Endodermal cell (in vitro differentiated cells): Measurements from ENCODE around the gene VAT1. TPM values are rescaled to one million over a fixed set of nuclear protein-coding genes. Genes with fewer than 3 reads are reported as not detected.
A peak's percentile ranks its signal among the peaks of the same experiment; 100 is the strongest.

Experiments used
- DNase-seq: peaks from one replicate; pipeline ENCODE4 v3.0.0-alpha.2; 2017
- H3K27ac ChIP-seq: 2 replicates; pipeline ENCODE4 v1.5.1; 2013; ENCODE audit warnings: mild to moderate bottlenecking, low read depth, low read length, moderate library complexity
- H3K27me3 ChIP-seq: 2 replicates; pipeline ENCODE4 v1.6.1; 2013; ENCODE audit warnings: mild to moderate bottlenecking, low read length, moderate library complexity; ENCODE audit not compliant: insufficient read depth, control insufficient read depth, poor library complexity, severe bottlenecking
- H3K36me3 ChIP-seq: 2 replicates; pipeline ENCODE4 v1.7.0; 2013; ENCODE audit warnings: mild to moderate bottlenecking, low read length, moderate library complexity; ENCODE audit not compliant: control insufficient read depth, insufficient read depth
- H3K4me1 ChIP-seq: one replicate; pipeline ENCODE4 v1.7.0; 2013; ENCODE audit warnings: low read length; ENCODE audit not compliant: control insufficient read depth, insufficient read depth
- H3K4me3 ChIP-seq: 2 replicates; pipeline ENCODE4 v1.5.1; 2013; ENCODE audit warnings: mild to moderate bottlenecking, low read length, moderate library complexity
- H3K9ac ChIP-seq: 2 replicates; pipeline ENCODE4 v1.6.1; 2013; ENCODE audit warnings: mild to moderate bottlenecking, low read length, moderate library complexity; ENCODE audit not compliant: poor library complexity, severe bottlenecking; ENCODE audit errors: extremely low read depth
- H3K9me3 ChIP-seq: 2 replicates; pipeline ENCODE4 v1.6.1; 2013; ENCODE audit warnings: mild to moderate bottlenecking, low read length, moderate library complexity; ENCODE audit not compliant: control insufficient read depth
- H3K27ac Mint-ChIP-seq: 2 replicates; pipeline ENCODE4 v1.8.0; 2020; ENCODE audit warnings: mixed read lengths
- H3K27me3 Mint-ChIP-seq: 2 replicates; pipeline ENCODE4 v1.8.0; 2021; ENCODE audit warnings: mild to moderate bottlenecking, mixed read lengths; ENCODE audit not compliant: insufficient read depth
- H3K36me3 Mint-ChIP-seq: 2 replicates; pipeline ENCODE4 v1.8.0; 2020; ENCODE audit warnings: low read depth, mixed read lengths
- H3K4me1 Mint-ChIP-seq: 2 replicates; pipeline ENCODE4 v1.8.0; 2020; ENCODE audit warnings: mixed read lengths
- H3K4me3 Mint-ChIP-seq: 2 replicates; pipeline ENCODE4 v1.8.0; 2020; ENCODE audit warnings: mild to moderate bottlenecking, moderate library complexity, mixed read lengths
- H3K9me3 Mint-ChIP-seq: 2 replicates; pipeline ENCODE4 v1.8.0; 2020; ENCODE audit warnings: mild to moderate bottlenecking, mixed read lengths
- WGBS, 2 experiments: methylation state at CpG; one replicate each; pipeline versions ENCODE4 v1.1.5 to v1.1.7; 2013; ENCODE audit warnings: missing lambda C conversion rate in 2 of 2, mixed read lengths in 1 of 2; ENCODE audit not compliant: insufficient coverage in 1 of 2, insufficient read length in 1 of 2; 5-methylcytosine and 5-hydroxymethylcytosine counted together
- total RNA-seq, 2 donors: library from RNA; stranded (reverse); fragmentation: NEBNext Ultra II Directional in 1 of 2; extraction: Animal tissue kit (Norgen Biotek cat#: 25700) in 1 of 2; gene quantifications; 2 replicates in 1 of 2; 3 replicates in 1 of 2; pipeline ENCODE4 v1.2.1, GENCODE V29; 2021
- TF ChIP-seq, protein P1 (sequence below): fragments of 200-600 bp; sonication (generic); conservative IDR thresholded peaks from 2 replicates; pipeline ENCODE4 v1.5.0; 2021; ENCODE audit warnings: antibody characterized with exemption, mild to moderate bottlenecking

VAT1 gene
- total RNA-seq, 2 donors from 2014 or later, result 306 to 402 TPM

DNA sequence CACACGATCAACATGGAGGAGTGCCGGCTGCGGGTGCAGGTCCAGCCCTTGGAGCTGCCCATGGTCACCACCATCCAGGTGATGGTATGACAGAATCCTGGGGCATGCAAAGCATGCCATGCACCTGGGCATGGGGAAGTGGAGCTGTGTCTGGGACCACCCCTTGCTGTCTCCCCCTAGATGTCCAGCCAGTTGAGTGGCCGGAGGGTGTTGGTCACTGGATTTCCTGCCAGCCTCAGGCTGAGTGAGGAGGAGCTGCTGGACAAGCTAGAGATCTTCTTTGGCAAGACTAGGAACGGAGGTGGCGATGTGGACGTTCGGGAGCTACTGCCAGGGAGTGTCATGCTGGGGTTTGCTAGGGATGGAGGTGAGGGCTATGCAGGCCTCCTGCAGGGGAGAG, 8.9 kb downstream of the VAT1 start:
- Mint-ChIP-seq H3K27ac (peak overlapping the region; percentile 80), H3K27me3 (no peaks in the 10 kb centered on the region), H3K9me3 (no peaks in the 10 kb centered on the region), H3K36me3 (peaks cover 32% of the 10 kb centered on the region), H3K4me3 (no peak overlapping the region), H3K4me1 (peaks cover 18% of the 10 kb centered on the region)
- TF ChIP-seq, protein P1, sequence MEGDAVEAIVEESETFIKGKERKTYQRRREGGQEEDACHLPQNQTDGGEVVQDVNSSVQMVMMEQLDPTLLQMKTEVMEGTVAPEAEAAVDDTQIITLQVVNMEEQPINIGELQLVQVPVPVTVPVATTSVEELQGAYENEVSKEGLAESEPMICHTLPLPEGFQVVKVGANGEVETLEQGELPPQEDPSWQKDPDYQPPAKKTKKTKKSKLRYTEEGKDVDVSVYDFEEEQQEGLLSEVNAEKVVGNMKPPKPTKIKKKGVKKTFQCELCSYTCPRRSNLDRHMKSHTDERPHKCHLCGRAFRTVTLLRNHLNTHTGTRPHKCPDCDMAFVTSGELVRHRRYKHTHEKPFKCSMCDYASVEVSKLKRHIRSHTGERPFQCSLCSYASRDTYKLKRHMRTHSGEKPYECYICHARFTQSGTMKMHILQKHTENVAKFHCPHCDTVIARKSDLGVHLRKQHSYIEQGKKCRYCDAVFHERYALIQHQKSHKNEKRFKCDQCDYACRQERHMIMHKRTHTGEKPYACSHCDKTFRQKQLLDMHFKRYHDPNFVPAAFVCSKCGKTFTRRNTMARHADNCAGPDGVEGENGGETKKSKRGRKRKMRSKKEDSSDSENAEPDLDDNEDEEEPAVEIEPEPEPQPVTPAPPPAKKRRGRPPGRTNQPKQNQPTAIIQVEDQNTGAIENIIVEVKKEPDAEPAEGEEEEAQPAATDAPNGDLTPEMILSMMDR, result no peak
- H3K9me3 ChIP-seq, result no peaks in the 10 kb centered on the region
- no peaks in the 10 kb centered on the region for H3K4me1 ChIP-seq
- no peak overlapping the region for H3K9ac ChIP-seq
- DNase-seq, result no peak
- H3K36me3 ChIP-seq, result peaks cover 32% of the 10 kb centered on the region
- WGBS, 2 experiments, result 90 to 96% methylated on average over 4 to 8 of the region's 8 CpGs
- H3K27me3 ChIP-seq, result no peaks in the 10 kb centered on the region
- H3K27ac ChIP-seq, result peak overlapping the region; percentile 10
- H3K4me3 ChIP-seq, result no peak overlapping the region

DNA sequence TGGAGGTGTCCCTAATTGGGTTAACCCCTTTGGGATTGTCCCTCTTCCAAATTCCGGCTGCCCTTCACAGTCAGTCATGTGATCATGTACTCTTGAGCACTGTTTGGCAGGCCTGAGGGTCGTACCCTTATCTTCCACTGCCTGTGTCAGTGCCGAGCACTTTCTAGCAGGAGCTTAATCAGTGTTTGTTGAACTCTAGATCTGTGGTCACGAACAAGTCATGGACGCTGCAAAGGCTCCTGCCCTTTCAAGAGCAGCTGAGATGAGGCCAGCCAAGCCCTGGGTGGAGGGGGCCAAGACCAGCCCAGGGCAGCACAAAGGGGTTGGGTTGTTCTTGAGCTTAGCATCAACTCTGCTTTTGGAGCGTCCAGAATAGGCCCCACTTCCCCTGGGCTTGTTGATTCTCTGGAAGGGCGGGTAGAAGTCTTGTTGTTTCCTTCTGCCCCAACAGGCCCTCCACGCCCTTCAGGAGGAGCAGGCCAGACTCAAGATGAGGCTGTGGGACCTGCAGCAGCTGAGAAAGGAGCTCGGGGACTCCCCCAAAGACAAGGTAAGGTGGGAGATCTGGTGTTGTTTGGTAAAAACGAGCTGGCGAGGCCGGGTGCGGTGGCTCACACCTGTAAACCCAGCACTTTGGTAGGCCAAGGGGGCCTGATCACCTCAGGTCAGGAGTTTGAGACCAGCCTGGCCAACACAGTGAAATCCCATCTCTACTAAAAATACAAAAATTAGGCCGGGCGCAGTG, 10.3 kb downstream of the VAT1 start:
- Histone ChIP-seq H3K27me3 (no peaks in the 10 kb centered on the region), H3K4me1 (peaks cover 1% of the 10 kb centered on the region), H3K36me3 (peaks cover 23% of the 10 kb centered on the region), H3K9me3 (no peaks in the 10 kb centered on the region), H3K9ac (no peak overlapping the region), H3K4me3 (no peak overlapping the region), H3K27ac (no peak overlapping the region)
- Mint-ChIP-seq H3K27ac (no peak overlapping the region), H3K9me3 (no peaks in the 10 kb centered on the region), H3K27me3 (no peaks in the 10 kb centered on the region), H3K36me3 (peaks cover 24% of the 10 kb centered on the region), H3K4me1 (peaks cover 21% of the 10 kb centered on the region), H3K4me3 (no peak overlapping the region)
- peak; percentile 43 for DNase-seq
- TF ChIP-seq, protein P1, result no peak
- WGBS, 2 experiments, result 92 to 94% methylated on average over 14 to 15 of the region's 15 CpGs

DNA sequence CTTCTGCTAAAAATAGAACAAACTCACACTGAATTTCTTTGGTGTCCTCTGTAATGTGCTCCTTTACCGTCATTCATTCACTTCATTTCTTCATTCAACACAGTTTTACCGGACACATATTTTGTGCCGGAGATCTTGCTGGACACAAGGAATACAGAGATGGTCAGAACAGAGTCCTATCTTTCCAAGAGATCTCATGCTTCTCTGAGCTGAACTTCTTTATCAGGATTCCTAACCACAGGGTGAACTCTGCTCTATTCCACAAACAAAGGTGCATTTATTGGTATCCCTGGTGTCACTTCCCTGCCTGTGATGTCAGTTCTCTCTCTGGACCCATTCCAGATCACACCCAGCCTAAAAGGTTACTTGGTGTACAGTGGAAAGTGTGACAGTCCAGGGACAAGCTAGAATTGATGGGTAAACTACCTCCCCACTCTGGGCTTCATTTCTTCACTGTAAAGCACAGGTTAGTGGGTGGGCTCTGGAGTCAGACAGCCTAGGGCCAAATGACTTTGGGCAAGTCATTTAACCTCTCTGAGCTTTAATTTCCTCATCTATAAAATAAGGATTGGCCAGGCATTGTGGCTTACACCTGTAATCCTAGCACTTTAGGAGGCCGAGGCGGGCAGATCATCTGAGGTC, 11.4 kb downstream of the VAT1 start:
- no peak overlapping the region for H3K4me3 ChIP-seq
- no peaks in the 10 kb centered on the region for H3K27me3 ChIP-seq
- TF ChIP-seq, protein P1, result no peak
- no peak overlapping the region for H3K9ac ChIP-seq
- WGBS, 2 experiments, result 87 to 98% methylated on average over 5 of the region's 5 CpGs
- peaks cover 2% of the 10 kb centered on the region for H3K4me1 ChIP-seq
- Mint-ChIP-seq H3K27me3 (no peaks in the 10 kb centered on the region), H3K9me3 (no peaks in the 10 kb centered on the region), H3K27ac (no peak overlapping the region), H3K4me1 (peaks cover 27% of the 10 kb centered on the region), H3K4me3 (no peak overlapping the region), H3K36me3 (peaks cover 20% of the 10 kb centered on the region)
- H3K9me3 ChIP-seq, result no peaks in the 10 kb centered on the region
- H3K36me3 ChIP-seq, result peaks cover 13% of the 10 kb centered on the region
- DNase-seq, result no peak
- no peak overlapping the region for H3K27ac ChIP-seq
